ENCODE measurements around the gene NGB. TPM values are rescaled to one million over a fixed set of nuclear protein-coding genes. Genes with fewer than 3 reads are reported as not detected.

NGB gene
- total RNA-seq, 4 donors from 2014 or later = not detected

- WGBS, 2 donors = 34 to 50% methylated on average over 10 of the region's 10 CpGs
- Histone ChIP-seq H3K27ac (no peak overlapping the region), H3K27me3 (no peaks in the 10 kb centered on the region), H3K36me3 (no peaks in the 10 kb centered on the region), H3K4me3 (no peak overlapping the region), H3K4me1 (no peaks in the 10 kb centered on the region), H3K9me3 (no peaks in the 10 kb centered on the region)
- no peak for DNase-seq (ENCODE audit: low spot score in 2 of 2)
- no peak for TF ChIP-seq CTCF (IDR thresholded peaks at IDR 0.05)
Observed at GRCh38 chr14:77222546-77223225, 48.3 kb downstream of the NGB start.

GRCh38 chr14:77221241-77221871 is 49.6 kb downstream of the NGB start:
- no peak overlapping the region for H3K4me3 ChIP-seq
- no peaks in the 10 kb centered on the region for H3K27me3 ChIP-seq
- H3K36me3 ChIP-seq = no peaks in the 10 kb centered on the region
- no peaks in the 10 kb centered on the region for H3K9me3 ChIP-seq
- TF ChIP-seq CTCF (IDR thresholded peaks at IDR 0.05) (no peak), POLR2A (IDR thresholded peaks at IDR 0.05) (no peak), EP300 (IDR thresholded peaks at IDR 0.05) (no peak)
- H3K27ac ChIP-seq = no peak overlapping the region
- DNase-seq (ENCODE audit: low spot score in 2 of 2) = no peak
- 62 to 68% methylated on average over 16 to 17 of the region's 23 CpGs for WGBS, 2 donors
- H3K4me1 ChIP-seq = no peaks in the 10 kb centered on the region

- 47 to 55% methylated on average over 11 to 17 of the region's 24 CpGs for WGBS, 2 donors
- Histone ChIP-seq H3K4me1 (no peaks in the 10 kb centered on the region), H3K36me3 (no peaks in the 10 kb centered on the region), H3K27ac (no peak overlapping the region), H3K9me3 (no peaks in the 10 kb centered on the region), H3K4me3 (no peak overlapping the region), H3K27me3 (no peaks in the 10 kb centered on the region)
- TF ChIP-seq CTCF (IDR thresholded peaks at IDR 0.05) (no peak), EP300 (IDR thresholded peaks at IDR 0.05) (no peak), POLR2A (IDR thresholded peaks at IDR 0.05) (no peak)
- no peak for DNase-seq (ENCODE audit: low spot score in 2 of 2)
Observed at GRCh38 chr14:77220246-77221017, 50.6 kb downstream of the NGB start.

- Histone ChIP-seq H3K27me3 (peaks cover 0 to 6% of the 10 kb centered on the region in 2 donors), H3K4me3 (no peak overlapping the region), H3K27ac (no peak overlapping the region), H3K9me3 (no peaks in the 10 kb centered on the region), H3K4me1 (no peaks in the 10 kb centered on the region), H3K36me3 (no peaks in the 10 kb centered on the region)
- DNase-seq (ENCODE audit: low spot score in 2 of 2) = no peak
- WGBS, 2 donors = 48 to 49% methylated on average over 8 to 10 of the region's 10 CpGs
- TF ChIP-seq EP300 (IDR thresholded peaks at IDR 0.05) (no peak), POLR2A (IDR thresholded peaks at IDR 0.05) (no peak), CTCF (IDR thresholded peaks at IDR 0.05) (no peak)
Observed at GRCh38 chr14:77219591-77219990, 51.4 kb downstream of the NGB start.

GRCh38 chr14:77217551-77217950 is 53.5 kb downstream of the NGB start:
- no peak for TF ChIP-seq CTCF (IDR thresholded peaks at IDR 0.05)
- TF ChIP-seq POLR2A (IDR thresholded peaks at IDR 0.05) = no peak
- no peak for TF ChIP-seq EP300 (IDR thresholded peaks at IDR 0.05)

More at GRCh38 chr14:77217551-77217950, 53.5 kb downstream of the NGB start:
- H3K9me3 ChIP-seq = no peaks in the 10 kb centered on the region
- H3K27ac ChIP-seq = no peak overlapping the region
- no peak overlapping the region for H3K4me3 ChIP-seq
- H3K4me1 ChIP-seq = no peaks in the 10 kb centered on the region
- peaks cover 0 to 6% of the 10 kb centered on the region in 2 donors for H3K27me3 ChIP-seq
- no peaks in the 10 kb centered on the region for H3K36me3 ChIP-seq
- DNase-seq (ENCODE audit: low spot score in 2 of 2) = no peak
- WGBS, 2 donors = 68 to 74% methylated on average over 3 of the region's 3 CpGs
